ENCODE results near the gene DDX39B.
"Not testable (repeated sequence)": the region's sequence is repeated elsewhere in the genome, so short reads cannot be mapped to it uniquely, and the experiment has no call there.

Gene DDX39B

DNA sequence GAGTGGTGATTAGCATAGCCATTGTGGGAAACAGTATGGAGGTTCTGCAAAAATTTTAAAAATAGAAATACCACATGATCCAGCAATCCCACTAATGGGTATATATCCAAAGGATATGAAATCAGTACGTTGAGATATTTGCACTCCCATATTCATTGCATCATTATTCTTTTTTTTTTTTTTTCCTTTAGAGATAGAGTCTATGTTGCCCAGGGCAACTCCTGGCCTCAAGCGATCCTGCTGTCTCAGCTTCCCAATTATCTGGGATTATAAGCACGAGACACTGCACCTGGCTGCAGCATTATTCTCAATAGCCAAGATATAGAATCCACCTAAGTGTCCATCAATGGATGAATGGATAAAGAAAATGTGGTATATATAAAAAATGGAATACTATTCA is 20.0 kb downstream of the DDX39B start:
- Histone ChIP-seq H3K27me3 (ENCODE audit: control insufficient read depth in 1 of 2, insufficient read depth in 2 of 2, low read length in 2 of 2) (no peaks in the 10 kb centered on the region), H3K9ac (ENCODE audit: low read length in 2 of 2) (no peak overlapping the region), H3K36me3 (ENCODE audit: control insufficient read depth in 2 of 2, insufficient read depth in 2 of 2, low read length in 2 of 2) (no peaks in the 10 kb centered on the region), H3K9me3 (ENCODE audit: control insufficient read depth in 2 of 2, low read length in 2 of 2) (no peaks in the 10 kb centered on the region), H3K4me3 (ENCODE audit: low read length in 2 of 2) (no peak overlapping the region), H3K4me1 (ENCODE audit: control insufficient read depth, insufficient read depth, low read length) (no peaks in the 10 kb centered on the region), H3K27ac (ENCODE audit: low read length) (no peak overlapping the region)

DNA sequence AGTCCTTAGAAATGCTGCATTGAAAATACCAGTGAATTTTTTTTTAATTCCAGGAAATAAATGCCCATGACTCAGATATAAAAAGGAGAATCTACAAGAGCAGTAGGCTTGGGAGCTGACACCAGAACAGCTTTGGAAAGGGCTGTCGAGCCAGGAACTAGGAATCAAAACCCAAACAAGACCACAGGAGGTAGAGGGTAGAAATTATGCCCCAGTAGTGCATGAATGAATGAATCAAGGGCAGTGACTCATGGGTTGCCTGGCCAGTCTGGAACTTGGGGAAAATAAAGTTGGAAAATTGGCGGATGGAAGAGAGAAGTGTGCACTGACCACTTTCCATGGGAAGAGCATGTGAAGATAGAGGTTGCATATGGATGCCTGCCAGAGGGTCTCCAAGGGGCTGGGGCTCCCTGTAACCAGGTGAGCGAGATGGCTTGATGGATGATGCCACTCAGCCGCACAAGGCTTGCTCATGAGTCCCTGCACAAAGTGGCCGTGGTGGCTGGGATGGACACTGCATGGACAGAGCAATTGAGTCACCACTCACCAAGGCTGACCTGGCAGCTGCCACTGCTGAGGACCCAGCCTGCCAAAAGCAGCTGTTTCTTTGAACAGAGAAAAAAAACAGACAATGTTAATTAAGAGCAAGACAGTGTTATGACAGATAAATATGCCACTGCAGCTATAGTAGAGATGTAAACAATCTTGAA is 28.2 kb downstream of the DDX39B start:
- no peak overlapping the region for H3K9ac ChIP-seq (ENCODE audit: low read length in 2 of 2)
- H3K27ac ChIP-seq (ENCODE audit: low read length) = no peak overlapping the region
- no peaks in the 10 kb centered on the region for H3K36me3 ChIP-seq (ENCODE audit: control insufficient read depth in 2 of 2, insufficient read depth in 2 of 2, low read length in 2 of 2)
- H3K4me3 ChIP-seq (ENCODE audit: low read length in 2 of 2) = no peak overlapping the region
- no peaks in the 10 kb centered on the region for H3K4me1 ChIP-seq (ENCODE audit: control insufficient read depth, insufficient read depth, low read length)
- peaks cover 0 to 2% of the 10 kb centered on the region in 2 donors for H3K9me3 ChIP-seq (ENCODE audit: control insufficient read depth in 2 of 2, low read length in 2 of 2)
- H3K27me3 ChIP-seq (ENCODE audit: control insufficient read depth in 1 of 2, insufficient read depth in 2 of 2, low read length in 2 of 2) = peaks cover 3 to 7% of the 10 kb centered on the region in 2 donors

DNA sequence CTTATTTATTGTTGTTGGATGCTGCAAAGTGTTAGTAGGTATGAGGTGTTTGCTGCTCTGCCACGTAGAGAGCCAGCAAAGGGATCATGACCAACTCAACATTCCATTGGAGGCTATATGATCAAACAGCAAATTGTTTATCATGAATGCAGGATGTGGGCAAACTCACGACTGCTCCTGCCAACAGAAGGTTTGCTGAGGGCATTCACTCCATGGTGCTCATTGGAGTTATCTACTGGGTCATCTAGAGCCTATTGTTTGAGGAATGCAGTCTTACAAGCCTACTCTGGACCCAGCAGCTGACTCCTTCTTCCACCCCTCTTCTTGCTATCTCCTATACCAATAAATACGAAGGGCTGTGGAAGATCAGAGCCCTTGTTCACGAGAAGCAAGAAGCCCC is 31.8 kb downstream of the DDX39B start:
- no peaks in the 10 kb centered on the region for H3K36me3 ChIP-seq (ENCODE audit: control insufficient read depth in 2 of 2, insufficient read depth in 2 of 2, low read length in 2 of 2)

DNA sequence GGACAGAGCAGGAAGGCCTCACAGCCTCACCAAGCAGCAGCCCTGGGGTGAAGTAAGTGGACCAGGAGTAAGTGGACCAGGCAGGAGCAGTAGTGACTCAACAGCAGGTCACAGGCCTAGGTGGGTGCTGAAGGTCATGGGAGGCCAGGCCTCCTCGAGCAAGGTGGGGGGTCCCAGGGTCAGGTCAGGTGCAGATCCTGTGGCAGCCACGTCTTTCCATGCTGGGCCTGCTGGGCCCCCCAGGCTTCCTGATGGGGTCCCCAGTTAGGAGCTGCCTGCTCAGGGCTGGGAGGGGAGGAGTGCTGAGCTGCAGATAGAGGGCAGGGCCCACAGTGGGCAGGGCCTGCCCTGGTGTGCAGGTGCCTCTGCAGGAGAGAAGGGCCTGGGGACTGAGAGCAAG is 32.8 kb downstream of the DDX39B start:
- H3K4me3 ChIP-seq (ENCODE audit: low read length in 2 of 2); H3K36me3 ChIP-seq (ENCODE audit: control insufficient read depth in 2 of 2, insufficient read depth in 2 of 2, low read length in 2 of 2); H3K27ac ChIP-seq (ENCODE audit: low read length); H3K4me1 ChIP-seq (ENCODE audit: control insufficient read depth, insufficient read depth, low read length); H3K9me3 ChIP-seq (ENCODE audit: control insufficient read depth in 2 of 2, low read length in 2 of 2); H3K9ac ChIP-seq (ENCODE audit: low read length in 2 of 2): not testable (repeated sequence)
- peaks cover 9 to 17% of the 10 kb centered on the region in 2 donors for H3K27me3 ChIP-seq (ENCODE audit: control insufficient read depth in 1 of 2, insufficient read depth in 2 of 2, low read length in 2 of 2)

More for the DNA sequence above, 31.8 kb downstream of the DDX39B start:
- Histone ChIP-seq H3K27me3 (ENCODE audit: control insufficient read depth in 1 of 2, insufficient read depth in 2 of 2, low read length in 2 of 2) (peaks cover 9 to 16% of the 10 kb centered on the region in 2 donors), H3K27ac (ENCODE audit: low read length) (no peak overlapping the region), H3K9me3 (ENCODE audit: control insufficient read depth in 2 of 2, low read length in 2 of 2) (peaks cover 0 to 2% of the 10 kb centered on the region in 2 donors), H3K9ac (ENCODE audit: low read length in 2 of 2) (no peak overlapping the region), H3K4me3 (ENCODE audit: low read length in 2 of 2) (no peak overlapping the region), H3K4me1 (ENCODE audit: control insufficient read depth, insufficient read depth, low read length) (no peaks in the 10 kb centered on the region)

- no peak overlapping the region for H3K9ac ChIP-seq (ENCODE audit: low read length in 2 of 2)
- H3K36me3 ChIP-seq (ENCODE audit: control insufficient read depth in 2 of 2, insufficient read depth in 2 of 2, low read length in 2 of 2) = no peaks in the 10 kb centered on the region
- H3K27me3 ChIP-seq (ENCODE audit: control insufficient read depth in 1 of 2, insufficient read depth in 2 of 2, low read length in 2 of 2) = peaks cover 10 to 20% of the 10 kb centered on the region in 2 donors
- H3K4me3 ChIP-seq (ENCODE audit: low read length in 2 of 2) = no peak overlapping the region
- no peak overlapping the region for H3K27ac ChIP-seq (ENCODE audit: low read length)
- H3K9me3 ChIP-seq (ENCODE audit: control insufficient read depth in 2 of 2, low read length in 2 of 2) = no peaks in the 10 kb centered on the region
- H3K4me1 ChIP-seq (ENCODE audit: control insufficient read depth, insufficient read depth, low read length) = peaks cover 8% of the 10 kb centered on the region
Measured at GRCh38 chr6:31502586-31502985, 39.2 kb downstream of the DDX39B start.

GRCh38 chr6:31499648-31500047 is 42.2 kb downstream of the DDX39B start:
- not testable (repeated sequence) for H3K27ac ChIP-seq (ENCODE audit: low read length); H3K4me1 ChIP-seq (ENCODE audit: control insufficient read depth, insufficient read depth, low read length); H3K36me3 ChIP-seq (ENCODE audit: control insufficient read depth in 2 of 2, insufficient read depth in 2 of 2, low read length in 2 of 2); H3K9me3 ChIP-seq (ENCODE audit: control insufficient read depth in 2 of 2, low read length in 2 of 2); H3K9ac ChIP-seq (ENCODE audit: low read length in 2 of 2); H3K4me3 ChIP-seq (ENCODE audit: low read length in 2 of 2)
- peaks cover 8 to 16% of the 10 kb centered on the region in 2 donors for H3K27me3 ChIP-seq (ENCODE audit: control insufficient read depth in 1 of 2, insufficient read depth in 2 of 2, low read length in 2 of 2)

- H3K36me3 ChIP-seq (ENCODE audit: control insufficient read depth in 2 of 2, insufficient read depth in 2 of 2, low read length in 2 of 2) = no peaks in the 10 kb centered on the region
- H3K9me3 ChIP-seq (ENCODE audit: control insufficient read depth in 2 of 2, low read length in 2 of 2) = no peaks in the 10 kb centered on the region
- H3K27me3 ChIP-seq (ENCODE audit: control insufficient read depth in 1 of 2, insufficient read depth in 2 of 2, low read length in 2 of 2) = peaks cover 8 to 23% of the 10 kb centered on the region in 2 donors
- H3K4me1 ChIP-seq (ENCODE audit: control insufficient read depth, insufficient read depth, low read length) = peaks cover 13% of the 10 kb centered on the region
- no peak overlapping the region for H3K9ac ChIP-seq (ENCODE audit: low read length in 2 of 2)
- H3K27ac ChIP-seq (ENCODE audit: low read length) = no peak overlapping the region
- peak overlapping the region in 1 of 2 donors; percentile 15 for H3K4me3 ChIP-seq (ENCODE audit: low read length in 2 of 2)
Measured at GRCh38 chr6:31498748-31499147, 43.1 kb downstream of the DDX39B start.

DNA sequence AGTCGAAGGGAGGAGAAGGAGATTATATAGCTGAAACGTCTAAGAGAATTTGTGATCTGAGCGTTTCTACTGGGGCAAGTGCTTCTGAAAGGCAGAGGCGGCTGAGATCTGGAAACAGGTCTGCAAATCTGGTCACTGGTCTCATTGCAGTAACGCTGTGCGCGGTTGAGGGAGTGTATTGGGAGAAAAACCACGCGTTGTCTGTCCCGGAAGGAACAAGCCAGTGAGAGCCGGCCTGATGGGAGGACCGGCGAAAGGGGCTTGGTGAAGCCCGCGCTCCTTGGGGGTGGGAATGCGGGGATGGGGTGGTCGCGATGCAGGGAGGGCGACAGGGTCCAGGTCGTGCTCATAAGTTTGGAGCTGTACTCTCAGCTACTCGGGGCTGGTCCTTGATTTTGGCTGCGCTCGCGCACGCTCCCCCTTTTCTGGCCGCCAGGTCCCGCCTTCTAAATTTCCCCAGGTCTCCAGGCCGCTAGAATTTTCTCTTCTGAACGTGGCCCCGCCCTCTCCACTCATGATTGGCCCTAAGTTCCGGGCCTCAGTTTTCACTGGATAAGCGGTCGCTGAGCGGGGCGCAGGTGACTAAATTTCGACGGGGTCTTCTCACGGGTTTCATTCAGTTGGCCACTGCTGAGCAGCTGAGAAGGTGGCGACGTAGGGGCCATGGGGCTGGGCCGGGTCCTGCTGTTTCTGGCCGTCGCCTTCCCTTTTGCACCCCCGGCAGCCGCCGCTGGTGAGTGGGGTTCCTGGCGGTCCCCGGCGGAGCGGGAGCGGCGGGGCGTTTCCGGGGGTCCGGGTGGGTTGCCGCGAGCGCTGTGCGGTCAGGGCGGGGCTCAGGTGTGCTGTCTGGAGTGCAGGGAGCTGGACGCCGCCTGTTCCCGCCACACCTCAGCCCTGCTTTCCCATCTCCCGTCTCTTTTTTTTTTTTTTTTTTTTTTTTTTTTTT is 44.0 kb downstream of the DDX39B start, which contains the start of gene MICB:
MICB (plus strand) TSS at position 615 of the 946 bp plus-strand sequence; CDS start at position 664, 49 bp downstream.
- H3K9me3 ChIP-seq (ENCODE audit: control insufficient read depth in 2 of 2, low read length in 2 of 2) = no peaks in the 10 kb centered on the region
- H3K4me1 ChIP-seq (ENCODE audit: control insufficient read depth, insufficient read depth, low read length) = peaks cover 13% of the 10 kb centered on the region
- H3K27me3 ChIP-seq (ENCODE audit: control insufficient read depth in 1 of 2, insufficient read depth in 2 of 2, low read length in 2 of 2) = peaks cover 11 to 25% of the 10 kb centered on the region in 2 donors
- H3K4me3 ChIP-seq (ENCODE audit: low read length in 2 of 2) = peak within 1 kb of the TSS; percentile 70 to 72
- H3K27ac ChIP-seq (ENCODE audit: low read length) = no peak within 1 kb of the TSS
- H3K36me3 ChIP-seq (ENCODE audit: control insufficient read depth in 2 of 2, insufficient read depth in 2 of 2, low read length in 2 of 2) = no peaks in the 10 kb centered on the region
- peak within 1 kb of the TSS in 1 of 2 donors; percentile 17 for H3K9ac ChIP-seq (ENCODE audit: low read length in 2 of 2)

DNA sequence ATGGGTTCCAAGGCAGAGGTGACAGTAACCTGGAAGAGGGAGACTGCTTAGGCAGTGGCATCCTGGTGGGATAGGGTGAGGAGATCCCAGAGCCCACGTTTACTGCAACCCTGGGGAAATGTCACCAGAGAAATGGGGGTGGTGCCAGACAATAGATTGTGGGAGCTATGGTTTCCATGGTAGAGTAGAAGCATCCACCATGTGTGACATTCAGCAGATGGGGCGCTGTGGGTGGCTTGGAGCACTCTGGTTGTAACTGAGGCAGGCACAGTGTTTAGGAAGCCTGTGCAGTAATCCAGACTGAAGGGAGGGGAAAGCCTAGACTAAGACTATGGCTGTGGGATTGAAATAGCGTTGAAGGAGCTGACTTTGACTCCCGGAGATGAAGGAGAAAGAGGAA is 45.0 kb downstream of the DDX39B start:
- H3K9ac ChIP-seq (ENCODE audit: low read length in 2 of 2); H3K4me3 ChIP-seq (ENCODE audit: low read length in 2 of 2); H3K36me3 ChIP-seq (ENCODE audit: control insufficient read depth in 2 of 2, insufficient read depth in 2 of 2, low read length in 2 of 2); H3K9me3 ChIP-seq (ENCODE audit: control insufficient read depth in 2 of 2, low read length in 2 of 2); H3K27ac ChIP-seq (ENCODE audit: low read length): not testable (repeated sequence)
- Histone ChIP-seq H3K4me1 (ENCODE audit: control insufficient read depth, insufficient read depth, low read length) (peaks cover 13% of the 10 kb centered on the region), H3K27me3 (ENCODE audit: control insufficient read depth in 1 of 2, insufficient read depth in 2 of 2, low read length in 2 of 2) (peaks cover 11 to 26% of the 10 kb centered on the region in 2 donors)

- Histone ChIP-seq H3K27me3 (ENCODE audit: control insufficient read depth in 1 of 2, insufficient read depth in 2 of 2, low read length in 2 of 2) (peaks cover 7 to 31% of the 10 kb centered on the region in 2 donors), H3K9ac (ENCODE audit: low read length in 2 of 2) (no peak overlapping the region), H3K27ac (ENCODE audit: low read length) (no peak overlapping the region), H3K9me3 (ENCODE audit: control insufficient read depth in 2 of 2, low read length in 2 of 2) (no peaks in the 10 kb centered on the region), H3K4me3 (ENCODE audit: low read length in 2 of 2) (no peak overlapping the region), H3K36me3 (ENCODE audit: control insufficient read depth in 2 of 2, insufficient read depth in 2 of 2, low read length in 2 of 2) (no peaks in the 10 kb centered on the region), H3K4me1 (ENCODE audit: control insufficient read depth, insufficient read depth, low read length) (peaks cover 13% of the 10 kb centered on the region)
Measured at GRCh38 chr6:31495580-31495979, 46.2 kb downstream of the DDX39B start.

Measured in stomach smooth muscle (tissue), 2 donors.